Stimulated activated CD8-positive, alpha-beta memory T cell treated with anti-CD3 and anti-CD28 coated beads, Interleukin-7, amount 100 ng/mL, for 4 hours (primary cell): Measurements from ENCODE around the gene CYP4Z1.
"Not testable (repeated sequence)": the region's sequence is repeated elsewhere in the genome, so short reads cannot be mapped to it uniquely, and the experiment has no call there.

Experiments used
- DNase-seq, 2 donors: peaks; one replicate each; pipeline ENCODE4 v3.0.0-alpha.2; 2020; ENCODE audit warnings: low read depth in 2 of 2

The CYP4Z1 gene

GRCh38 chr1:47067097-47067594 is at the start of gene CYP4Z1:
Gene CYP4Z1 (plus strand): TSS chr1:47067231. CDS start chr1:47067491, 260 bp downstream.
- DNase-seq = no peak

GRCh38 chr1:47021070-47021469 is 46.0 kb upstream of the CYP4Z1 start:
- no peak for DNase-seq

- DNase-seq = no peak
These were observed 43.5 kb upstream of the CYP4Z1 start, which contains the start of gene CYP4X1 for GRCh38 chr1:47023268-47024140. Gene CYP4X1 (plus strand): TSS chr1:47023669. CDS start chr1:47023818, 149 bp downstream.

GRCh38 chr1:47024141-47024801 is 42.8 kb upstream of the CYP4Z1 start:
- DNase-seq = no peak

- DNase-seq = no peak
These were observed 36.7 kb upstream of the CYP4Z1 start for GRCh38 chr1:47030170-47030805.

GRCh38 chr1:47031059-47031458 is 36.0 kb upstream of the CYP4Z1 start:
- DNase-seq = no peak

- no peak for DNase-seq
These were observed 35.4 kb upstream of the CYP4Z1 start for GRCh38 chr1:47031585-47031984.

- no peak for DNase-seq
These were observed 30.3 kb upstream of the CYP4Z1 start for GRCh38 chr1:47036764-47037163.

- no peak for DNase-seq
These were observed 7.7 kb upstream of the CYP4Z1 start for GRCh38 chr1:47059376-47059775.

- not testable (repeated sequence) for DNase-seq
These were observed 2.0 kb downstream of the CYP4Z1 start for GRCh38 chr1:47069080-47069479.

GRCh38 chr1:47069509-47069908 is 2.5 kb downstream of the CYP4Z1 start:
- not testable (repeated sequence) for DNase-seq

GRCh38 chr1:47089356-47089755 is 22.3 kb downstream of the CYP4Z1 start:
- not testable (repeated sequence) for DNase-seq

- not testable (repeated sequence) for DNase-seq
These were observed 24.4 kb downstream of the CYP4Z1 start for GRCh38 chr1:47091476-47091875.

- DNase-seq = no peak
These were observed 37.8 kb downstream of the CYP4Z1 start for GRCh38 chr1:47104816-47105215.

- no peak for DNase-seq
These were observed 39.8 kb downstream of the CYP4Z1 start for GRCh38 chr1:47106792-47107191.

GRCh38 chr1:47107851-47108574 is 41.0 kb downstream of the CYP4Z1 start:
- not testable (repeated sequence) for DNase-seq

GRCh38 chr1:47109482-47109881 is 42.5 kb downstream of the CYP4Z1 start:
- DNase-seq = not testable (repeated sequence)

GRCh38 chr1:47113178-47113577 is 46.1 kb downstream of the CYP4Z1 start:
- DNase-seq = no peak

GRCh38 chr1:47121039-47121438 is 54.0 kb downstream of the CYP4Z1 start:
- DNase-seq = not testable (repeated sequence)

- DNase-seq = not testable (repeated sequence)
These were observed 57.8 kb downstream of the CYP4Z1 start for GRCh38 chr1:47124834-47125233.

GRCh38 chr1:47126997-47127396 is 60.0 kb downstream of the CYP4Z1 start:
- DNase-seq = not testable (repeated sequence)
